RWPE1 (cell line): ENCODE results near the gene ITGB2.

Source experiments
- CTCF ChIA-PET: fragments of 350-600 bp; sonication (Branson Sonifier 250); formaldehyde crosslinking; extraction: SDS; loops from one replicate; lab custom pipeline; 2021; lab: Yijun Ruan, JAX
- POLR2A ChIA-PET: fragments of 400-600 bp; formaldehyde crosslinking; extraction: SDS; loops from one replicate; lab custom pipeline; 2020; ENCODE audit warnings: antibody characterized with exemption; ENCODE audit not compliant: low non-redundant PET; lab: Yijun Ruan, JAX
- DNase-seq: peaks from one replicate; pipeline ENCODE4 v3.0.0; 2012; ENCODE audit warnings: low spot score
- H3K27ac ChIP-seq: fragments of 450-650 bp; 2 replicates; pipeline ENCODE4 v1.5.1; 2017
- TF ChIP-seq, protein P1 (sequence below): fragments of 450-650 bp; conservative IDR thresholded peaks from 2 replicates; pipeline ENCODE4 v1.5.1; 2017; ENCODE audit warnings: low read depth, mild to moderate bottlenecking

Gene ITGB2

DNA sequence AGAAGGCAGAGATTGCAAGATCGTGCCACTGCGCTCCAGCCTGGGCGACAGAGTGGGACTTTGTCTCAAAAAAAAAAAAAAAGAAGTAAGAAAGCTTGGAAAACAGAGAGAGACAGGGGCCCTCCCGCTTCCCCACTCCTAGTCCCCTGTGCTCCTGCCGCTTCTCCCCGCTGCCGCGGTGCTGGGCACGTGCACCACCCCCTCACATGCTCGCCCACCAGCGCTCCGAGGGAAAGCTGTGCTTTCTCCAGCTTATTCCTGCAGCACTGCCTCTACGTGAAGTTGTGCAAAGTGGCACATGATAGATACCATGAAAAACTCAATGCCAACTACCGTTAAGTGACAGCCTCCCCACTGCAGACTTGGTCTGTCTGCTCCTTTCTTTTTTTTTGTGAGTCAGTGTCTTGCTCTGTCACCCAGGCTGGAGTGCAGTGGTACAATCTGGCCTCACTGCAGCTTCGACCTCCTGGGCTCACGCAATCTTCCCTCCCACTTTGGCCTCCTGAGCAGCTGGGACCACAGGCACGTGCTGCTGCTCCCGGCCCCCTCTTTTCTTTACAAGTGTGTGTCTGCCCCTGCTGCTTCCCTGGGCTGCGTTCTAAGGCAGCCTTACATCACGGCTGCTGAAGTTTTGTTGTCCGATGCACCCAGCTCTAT is 34.6 kb upstream of the ITGB2 start:
- DNase-seq = no peak
- TF ChIP-seq, protein P1, sequence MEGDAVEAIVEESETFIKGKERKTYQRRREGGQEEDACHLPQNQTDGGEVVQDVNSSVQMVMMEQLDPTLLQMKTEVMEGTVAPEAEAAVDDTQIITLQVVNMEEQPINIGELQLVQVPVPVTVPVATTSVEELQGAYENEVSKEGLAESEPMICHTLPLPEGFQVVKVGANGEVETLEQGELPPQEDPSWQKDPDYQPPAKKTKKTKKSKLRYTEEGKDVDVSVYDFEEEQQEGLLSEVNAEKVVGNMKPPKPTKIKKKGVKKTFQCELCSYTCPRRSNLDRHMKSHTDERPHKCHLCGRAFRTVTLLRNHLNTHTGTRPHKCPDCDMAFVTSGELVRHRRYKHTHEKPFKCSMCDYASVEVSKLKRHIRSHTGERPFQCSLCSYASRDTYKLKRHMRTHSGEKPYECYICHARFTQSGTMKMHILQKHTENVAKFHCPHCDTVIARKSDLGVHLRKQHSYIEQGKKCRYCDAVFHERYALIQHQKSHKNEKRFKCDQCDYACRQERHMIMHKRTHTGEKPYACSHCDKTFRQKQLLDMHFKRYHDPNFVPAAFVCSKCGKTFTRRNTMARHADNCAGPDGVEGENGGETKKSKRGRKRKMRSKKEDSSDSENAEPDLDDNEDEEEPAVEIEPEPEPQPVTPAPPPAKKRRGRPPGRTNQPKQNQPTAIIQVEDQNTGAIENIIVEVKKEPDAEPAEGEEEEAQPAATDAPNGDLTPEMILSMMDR = no peak
- peak overlapping the region; percentile 8; the same call in 1 of the 2 replicates for H3K27ac ChIP-seq
- ChIA-PET POLR2A (no interaction called here), CTCF (no interaction called here)

DNA sequence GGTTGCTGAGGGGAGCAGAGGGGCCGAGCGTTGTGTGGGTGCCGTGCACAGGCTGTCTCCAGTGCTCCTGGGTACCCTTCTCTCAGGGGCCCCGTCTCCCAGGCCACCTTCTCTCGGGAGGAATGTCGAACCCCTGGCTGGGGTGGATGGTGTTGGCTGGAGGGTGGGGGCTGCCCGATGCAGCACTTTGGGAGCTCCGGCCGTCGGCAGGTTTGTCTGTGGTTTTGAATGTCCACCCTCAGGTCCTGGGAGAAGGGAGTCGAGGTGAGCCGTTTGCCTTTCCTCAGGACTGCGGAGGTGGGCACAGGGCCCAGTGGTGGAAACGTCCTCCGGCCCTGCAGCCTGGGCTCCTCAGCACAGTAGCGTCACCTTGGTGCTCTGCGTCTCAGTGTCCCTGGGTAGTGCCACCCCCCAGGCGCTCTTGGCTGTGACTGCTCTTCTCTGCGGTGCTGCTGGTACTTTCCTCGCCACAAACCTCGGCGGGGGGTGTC is 33.6 kb upstream of the ITGB2 start:
- POLR2A ChIA-PET = no interaction called here
- CTCF ChIA-PET = interaction anchor here (1.5 kb wide), 1 partner anchor 183 kb away, joined by 7 read pairs; no protein-coding TSS in a partner anchor
- DNase-seq = no peak
- H3K27ac ChIP-seq = no peak overlapping the region
- TF ChIP-seq, protein P1 = no peak

DNA sequence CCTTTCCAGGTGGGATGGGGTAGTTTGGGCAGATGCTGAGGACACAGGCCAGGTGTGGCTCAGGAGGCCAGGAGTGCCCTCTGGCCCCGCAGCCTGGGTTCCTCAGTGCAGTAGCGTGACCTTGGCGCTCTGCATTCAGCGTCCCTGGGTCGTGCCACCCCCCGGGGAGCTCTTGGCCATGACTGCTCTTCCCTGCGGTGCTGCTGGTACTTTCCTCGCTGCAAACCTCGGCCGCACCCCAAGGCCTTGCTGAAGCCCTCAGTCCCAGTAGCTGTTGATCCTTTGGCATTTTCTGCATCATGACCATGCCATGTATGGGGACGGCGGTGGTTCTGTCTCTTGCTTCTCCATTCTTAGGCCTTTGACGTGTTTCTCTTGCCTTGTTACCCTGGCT is 32.9 kb upstream of the ITGB2 start:
- TF ChIP-seq, protein P1 = no peak
- no peak overlapping the region for H3K27ac ChIP-seq
- no peak for DNase-seq
- CTCF ChIA-PET = interaction anchor here (0.7 to 1.5 kb wide), 2 partner anchors 123 to 184 kb away, joined by 3 to 7 read pairs; no protein-coding TSS in a partner anchor
- POLR2A ChIA-PET = no interaction called here

DNA sequence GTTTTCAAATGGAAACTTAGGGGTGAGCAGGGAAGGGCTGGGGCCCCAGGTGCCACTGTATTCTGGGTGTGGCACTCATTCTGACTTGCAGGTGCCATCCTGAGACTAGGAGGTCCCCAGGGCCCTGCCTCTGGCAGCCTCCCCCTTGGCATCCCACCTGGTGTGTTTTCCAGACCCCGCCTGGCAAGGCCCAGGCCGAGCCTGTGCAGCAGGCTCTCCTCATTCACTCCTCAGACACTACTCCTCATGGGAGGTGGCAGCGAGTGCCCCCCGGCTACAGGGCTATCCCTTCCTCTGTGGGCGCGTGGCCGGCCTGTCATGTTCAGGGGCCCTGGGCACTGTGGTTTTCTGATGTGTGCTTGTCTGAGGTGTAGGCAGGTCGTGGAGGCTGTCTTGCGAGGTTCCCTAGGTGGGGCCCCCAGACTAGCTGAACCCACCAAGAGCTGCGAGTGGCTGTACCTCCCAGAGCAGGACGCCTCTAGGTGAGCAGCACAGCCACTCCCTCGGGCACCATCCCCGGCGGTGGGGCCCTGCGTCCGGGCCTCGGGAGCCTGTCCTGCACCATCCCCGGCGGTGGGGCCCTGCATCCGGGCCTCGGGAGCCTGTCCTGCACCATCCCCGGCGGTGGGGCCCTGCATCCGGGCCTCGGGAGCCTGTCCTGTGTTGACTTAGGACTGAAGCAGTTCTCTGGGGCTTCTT is 32.4 kb upstream of the ITGB2 start:
- ChIA-PET CTCF (interaction anchor here (0.7 to 1.5 kb wide), 2 partner anchors 124 to 185 kb away, joined by 3 to 7 read pairs; no protein-coding TSS in a partner anchor), POLR2A (no interaction called here)
- no peak overlapping the region for H3K27ac ChIP-seq
- TF ChIP-seq, protein P1 = no peak
- DNase-seq = no peak

DNA sequence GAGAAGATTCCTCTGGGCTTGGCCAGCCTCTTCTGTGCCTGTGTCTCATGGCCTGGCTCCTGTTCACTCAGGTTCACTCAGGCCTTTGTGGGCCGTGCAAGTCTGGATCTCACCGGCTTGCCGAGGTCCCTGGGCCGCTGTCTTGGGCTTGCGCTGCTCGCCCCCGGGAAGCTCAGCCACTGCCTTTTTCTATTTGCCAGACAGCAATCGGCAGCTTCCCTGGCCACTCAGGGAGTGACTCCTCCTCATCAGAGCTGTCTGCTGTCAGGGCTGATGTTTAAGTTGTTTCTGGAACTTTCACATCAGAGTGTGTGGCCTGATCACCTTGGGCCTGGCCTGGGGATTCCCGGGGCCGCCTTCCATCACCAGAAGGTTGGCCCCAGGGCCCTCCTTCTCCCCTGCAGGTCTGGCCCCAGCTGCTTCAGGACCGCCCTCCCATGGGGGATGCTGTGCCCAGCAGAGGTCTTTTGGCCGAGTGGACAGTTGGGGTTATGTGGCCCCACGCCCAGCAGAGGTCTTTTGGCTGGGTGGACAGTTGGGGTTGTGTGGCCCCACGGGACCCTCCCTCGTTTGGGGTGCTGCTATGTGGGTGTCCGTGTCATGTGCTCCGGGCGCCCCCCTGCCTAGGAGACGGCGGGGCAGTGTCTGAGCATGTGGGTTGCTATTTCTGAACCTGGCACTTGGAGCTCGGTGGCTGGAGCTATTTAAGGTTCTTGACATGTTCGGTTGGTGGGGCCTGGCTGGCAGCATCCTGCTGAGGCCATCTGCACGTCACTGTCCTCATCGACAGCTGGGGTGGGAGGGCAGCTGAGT is 31.6 kb upstream of the ITGB2 start:
- DNase-seq = no peak
- H3K27ac ChIP-seq = no peak overlapping the region
- CTCF ChIA-PET = interaction anchor here (5.4 kb wide), 1 partner anchor 185 kb away, joined by 57 read pairs; no protein-coding TSS in a partner anchor
- POLR2A ChIA-PET = no interaction called here
- TF ChIP-seq, protein P1 = no peak
